GM18526 (cell line): Measurements from ENCODE around the gene COLEC12.

ENCODE experiments used
- POLR2A ChIP-seq: IDR thresholded peaks from 3 replicates; pipeline ENCODE4 v1.6.1; 2011; ENCODE audit not compliant: insufficient read length; ENCODE audit errors: extremely low read depth

Gene COLEC12

GRCh38 chr18:463827-464541 is 36.5 kb downstream of the COLEC12 start:
- TF ChIP-seq POLR2A = no peak

- no peak for TF ChIP-seq POLR2A
These were observed 37.1 kb downstream of the COLEC12 start for GRCh38 chr18:463403-463802.

GRCh38 chr18:461762-462161 is 38.7 kb downstream of the COLEC12 start:
- no peak for TF ChIP-seq POLR2A

GRCh38 chr18:460791-461190 is 39.7 kb downstream of the COLEC12 start:
- TF ChIP-seq POLR2A = no peak

GRCh38 chr18:459814-460593 is 40.5 kb downstream of the COLEC12 start:
- no peak for TF ChIP-seq POLR2A

GRCh38 chr18:457521-458412 is 42.7 kb downstream of the COLEC12 start:
- TF ChIP-seq POLR2A = no peak

- no peak for TF ChIP-seq POLR2A
These were observed 43.4 kb downstream of the COLEC12 start for GRCh38 chr18:457140-457519.

- no peak for TF ChIP-seq POLR2A
These were observed 44.0 kb downstream of the COLEC12 start for GRCh38 chr18:456361-457139.

GRCh38 chr18:453400-453799 is 47.1 kb downstream of the COLEC12 start:
- TF ChIP-seq POLR2A = no peak

- TF ChIP-seq POLR2A = no peak
These were observed 47.7 kb downstream of the COLEC12 start for GRCh38 chr18:452816-453215.

- no peak for TF ChIP-seq POLR2A
These were observed 51.1 kb downstream of the COLEC12 start for GRCh38 chr18:449374-449773.

GRCh38 chr18:448116-448790 is 52.2 kb downstream of the COLEC12 start:
- TF ChIP-seq POLR2A = no peak

- no peak for TF ChIP-seq POLR2A
These were observed 53.5 kb downstream of the COLEC12 start for GRCh38 chr18:446941-447560.

GRCh38 chr18:445055-445454 is 55.4 kb downstream of the COLEC12 start:
- TF ChIP-seq POLR2A = no peak
